ENCODE measurements around the gene NTSR2. TPM values are rescaled to one million over a fixed set of nuclear protein-coding genes. Genes with fewer than 3 reads are reported as not detected.

Gene NTSR2
- total RNA-seq, 2 experiments from 2014 or later = not detected

- Histone ChIP-seq H3K36me3 (ENCODE audit: insufficient read depth, low read length) (no peaks in the 10 kb centered on the region), H3K9me3 (ENCODE audit: low read length) (no peaks in the 10 kb centered on the region), H3K27ac (ENCODE audit: low read depth, low read length, poor library complexity, severe bottlenecking) (no peak overlapping the region), H3K79me2 (ENCODE audit: insufficient read depth, low read depth, low read length) (no peaks in the 10 kb centered on the region), H3K4me3 (ENCODE audit: low read depth, low read length, poor library complexity, severe bottlenecking) (no peak overlapping the region), H4K20me1 (ENCODE audit: insufficient read depth, low read length) (no peaks in the 10 kb centered on the region), H3K4me1 (ENCODE audit: insufficient read depth, low read length, poor library complexity, severe bottlenecking) (no peaks in the 10 kb centered on the region), H3K4me2 (ENCODE audit: low read length) (no peak overlapping the region), H2AFZ (ENCODE audit: low read length) (no peak overlapping the region), H3K9me2 (ENCODE audit: insufficient read depth, low read length) (no peaks in the 10 kb centered on the region)
- TF ChIP-seq, protein P1, sequence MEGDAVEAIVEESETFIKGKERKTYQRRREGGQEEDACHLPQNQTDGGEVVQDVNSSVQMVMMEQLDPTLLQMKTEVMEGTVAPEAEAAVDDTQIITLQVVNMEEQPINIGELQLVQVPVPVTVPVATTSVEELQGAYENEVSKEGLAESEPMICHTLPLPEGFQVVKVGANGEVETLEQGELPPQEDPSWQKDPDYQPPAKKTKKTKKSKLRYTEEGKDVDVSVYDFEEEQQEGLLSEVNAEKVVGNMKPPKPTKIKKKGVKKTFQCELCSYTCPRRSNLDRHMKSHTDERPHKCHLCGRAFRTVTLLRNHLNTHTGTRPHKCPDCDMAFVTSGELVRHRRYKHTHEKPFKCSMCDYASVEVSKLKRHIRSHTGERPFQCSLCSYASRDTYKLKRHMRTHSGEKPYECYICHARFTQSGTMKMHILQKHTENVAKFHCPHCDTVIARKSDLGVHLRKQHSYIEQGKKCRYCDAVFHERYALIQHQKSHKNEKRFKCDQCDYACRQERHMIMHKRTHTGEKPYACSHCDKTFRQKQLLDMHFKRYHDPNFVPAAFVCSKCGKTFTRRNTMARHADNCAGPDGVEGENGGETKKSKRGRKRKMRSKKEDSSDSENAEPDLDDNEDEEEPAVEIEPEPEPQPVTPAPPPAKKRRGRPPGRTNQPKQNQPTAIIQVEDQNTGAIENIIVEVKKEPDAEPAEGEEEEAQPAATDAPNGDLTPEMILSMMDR (conservative IDR thresholded peaks at IDR 0.05; ENCODE audit: low read length) = no peak
- TF ChIP-seq EZH2phosphoT487 (IDR thresholded peaks at IDR 0.05; ENCODE audit: borderline replicate concordance, low read depth, low read length) = no peak
- POLR2A ChIA-PET = no interaction called here
- no peak for DNase-seq (ENCODE audit: low spot score)
- intact Hi-C loops (cut with micrococcal nuclease; ENCODE audit: unreplicated experiment) = no loop called here
- BruUV-seq (replicated peaks) = no TSS peak
- CTCF ChIA-PET (ENCODE audit: unreplicated experiment) = no interaction called here
Observed at GRCh38 chr2:11702946-11703345, 33.0 kb upstream of the NTSR2 start.

DNA sequence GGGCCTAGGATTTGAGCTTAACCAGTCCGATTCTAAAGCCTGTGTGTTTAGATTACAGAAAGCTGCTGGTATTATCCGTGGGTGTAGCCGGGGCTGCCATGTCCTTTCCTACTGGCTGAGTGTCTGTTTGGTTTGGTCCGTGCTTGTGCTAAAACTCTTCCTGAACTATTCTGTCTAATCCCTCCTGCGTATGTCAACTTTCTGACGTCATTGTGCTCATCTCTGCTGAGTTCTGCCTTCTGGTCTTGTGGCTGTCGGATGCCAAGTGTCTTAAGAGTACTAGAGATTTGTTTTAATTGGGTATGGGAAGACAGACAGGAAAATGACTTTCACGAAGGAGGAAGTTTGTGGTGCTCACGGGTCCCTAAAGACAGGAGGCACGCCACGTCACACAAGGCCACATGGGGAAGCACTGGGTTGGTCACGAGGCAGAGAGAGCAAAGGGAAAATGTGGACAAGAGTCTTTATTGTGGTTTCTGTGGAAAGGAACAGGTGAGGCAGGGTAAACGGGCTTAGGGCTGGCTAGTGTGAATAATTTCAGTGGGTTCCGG is 31.8 kb upstream of the NTSR2 start:
- no peak for DNase-seq (ENCODE audit: low spot score)
- POLR2A ChIA-PET = no interaction called here

DNA sequence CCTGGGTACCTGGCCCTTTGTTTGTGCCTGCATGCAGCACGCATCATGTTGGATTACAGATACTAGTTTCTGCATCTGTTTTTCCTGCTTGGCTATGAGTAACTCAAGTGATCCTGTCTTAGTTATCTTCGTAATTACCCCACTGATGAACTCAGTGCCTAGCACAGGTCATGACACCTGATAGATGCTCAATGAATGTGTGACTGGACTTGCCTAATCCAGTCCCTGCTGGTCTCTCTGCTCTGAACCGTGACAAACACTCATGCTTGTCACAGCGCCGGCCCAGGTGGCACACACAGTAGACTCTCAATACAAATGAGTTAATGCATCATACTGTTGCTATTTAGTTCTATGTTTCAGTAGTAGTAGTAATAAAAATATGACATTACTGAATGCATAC is 31.2 kb upstream of the NTSR2 start:
- Histone ChIP-seq H3K4me1 (ENCODE audit: insufficient read depth, low read length, poor library complexity, severe bottlenecking) (no peaks in the 10 kb centered on the region), H3K4me2 (ENCODE audit: low read length) (no peak overlapping the region), H3K4me3 (ENCODE audit: low read depth, low read length, poor library complexity, severe bottlenecking) (no peak overlapping the region), H2AFZ (ENCODE audit: low read length) (no peak overlapping the region), H3K36me3 (ENCODE audit: insufficient read depth, low read length) (no peaks in the 10 kb centered on the region), H3K27ac (ENCODE audit: low read depth, low read length, poor library complexity, severe bottlenecking) (no peak overlapping the region), H4K20me1 (ENCODE audit: insufficient read depth, low read length) (no peaks in the 10 kb centered on the region), H3K9me3 (ENCODE audit: low read length) (no peaks in the 10 kb centered on the region), H3K9me2 (ENCODE audit: insufficient read depth, low read length) (no peaks in the 10 kb centered on the region), H3K79me2 (ENCODE audit: insufficient read depth, low read depth, low read length) (no peaks in the 10 kb centered on the region)
- BruUV-seq (replicated peaks) = no TSS peak
- TF ChIP-seq, protein P1 (conservative IDR thresholded peaks at IDR 0.05; ENCODE audit: low read length) = no peak
- no peak for TF ChIP-seq EZH2phosphoT487 (IDR thresholded peaks at IDR 0.05; ENCODE audit: borderline replicate concordance, low read depth, low read length)
- DNase-seq (ENCODE audit: low spot score) = peak; percentile 28
- ChIA-PET CTCF (ENCODE audit: unreplicated experiment) (no interaction called here), POLR2A (interaction anchor here (0.5 to 1.4 kb wide), 2 partner anchors 10 to 16 kb away, joined by 4 read pairs; no protein-coding TSS in a partner anchor)
- intact Hi-C loops (cut with micrococcal nuclease; ENCODE audit: unreplicated experiment) = no loop called here

More for the DNA sequence above, 31.8 kb upstream of the NTSR2 start:
- no peaks in the 10 kb centered on the region for H3K79me2 ChIP-seq (ENCODE audit: insufficient read depth, low read depth, low read length)
- no peak overlapping the region for H3K27ac ChIP-seq (ENCODE audit: low read depth, low read length, poor library complexity, severe bottlenecking)
- no peaks in the 10 kb centered on the region for H3K9me3 ChIP-seq (ENCODE audit: low read length)
- no peaks in the 10 kb centered on the region for H4K20me1 ChIP-seq (ENCODE audit: insufficient read depth, low read length)
- intact Hi-C loops (cut with micrococcal nuclease; ENCODE audit: unreplicated experiment) = no loop called here
- no peaks in the 10 kb centered on the region for H3K36me3 ChIP-seq (ENCODE audit: insufficient read depth, low read length)
- H3K9me2 ChIP-seq (ENCODE audit: insufficient read depth, low read length) = no peaks in the 10 kb centered on the region
- no peak overlapping the region for H2AFZ ChIP-seq (ENCODE audit: low read length)
- H3K4me3 ChIP-seq (ENCODE audit: low read depth, low read length, poor library complexity, severe bottlenecking) = no peak overlapping the region
- H3K4me1 ChIP-seq (ENCODE audit: insufficient read depth, low read length, poor library complexity, severe bottlenecking) = no peaks in the 10 kb centered on the region
- no TSS peak for BruUV-seq (replicated peaks)
- CTCF ChIA-PET (ENCODE audit: unreplicated experiment) = no interaction called here
- H3K4me2 ChIP-seq (ENCODE audit: low read length) = no peak overlapping the region
- TF ChIP-seq, protein P1 (conservative IDR thresholded peaks at IDR 0.05; ENCODE audit: low read length) = no peak
- no peak for TF ChIP-seq EZH2phosphoT487 (IDR thresholded peaks at IDR 0.05; ENCODE audit: borderline replicate concordance, low read depth, low read length)

Data from OCI-LY7 (cell line).